OCI-LY7 (cell line): ENCODE data around the gene CCR7.

ENCODE experiments used
- CTCF ChIP-seq: fragments of 200-600 bp; sonication (generic); conservative IDR thresholded peaks from 2 replicates; pipeline ENCODE4 v1.5.1; 2014; ENCODE audit warnings: mild to moderate bottlenecking, antibody characterized with exemption, low read length, moderate library complexity, mixed read lengths
- EZH2phosphoT487 ChIP-seq: fragments of 200-600 bp; sonication (generic); IDR thresholded peaks from 2 replicates; pipeline ENCODE4 v1.6.1; 2018; ENCODE audit warnings: low read depth, borderline replicate concordance, mild to moderate bottlenecking, mixed run types, antibody characterized with exemption, low read length, moderate library complexity, mixed read lengths

GRCh38 chr17:40612599-40613244 is 47.5 kb upstream of the CCR7 start:
- no peak for TF ChIP-seq CTCF
- no peak for TF ChIP-seq EZH2phosphoT487
